PC-3 (cell line): Measurements from ENCODE around the gene ADAMTS16.

Experiments used
- CTCF ChIP-seq: fragments of 300-600 bp; sonication (generic); conservative IDR thresholded peaks from 2 replicates; pipeline ENCODE4 v1.5.1; 2017; ENCODE audit warnings: antibody characterized with exemption, low read depth, mild to moderate bottlenecking, low read length
- EZH2 ChIP-seq: fragments of 300-600 bp; sonication (generic); IDR thresholded peaks from one replicate; pipeline ENCODE4 v1.6.1; 2017; ENCODE audit warnings: antibody characterized with exemption, mild to moderate bottlenecking, low read length; ENCODE audit not compliant: unreplicated experiment
- EZH2phosphoT487 ChIP-seq: fragments of 300-600 bp; sonication (generic); IDR thresholded peaks from 2 replicates; pipeline ENCODE4 v1.6.1; 2018; ENCODE audit warnings: mild to moderate bottlenecking, antibody characterized with exemption, low read length, borderline replicate concordance

- TF ChIP-seq CTCF = no peak
- TF ChIP-seq EZH2 = no peak
- no peak for TF ChIP-seq EZH2phosphoT487
Observed at GRCh38 chr5:5159282-5160103, 19.4 kb downstream of the ADAMTS16 start.
